Activated CD4-positive, alpha-beta T cell treated with anti-CD3 and anti-CD28 coated beads, Interleukin-2, amount 50 U/mL, for 16 hours (primary cell): ENCODE measurements around the gene EPX.
A peak's percentile ranks its signal among the peaks of the same experiment; 100 is the strongest.
"Not testable (repeated sequence)": the region's sequence is repeated elsewhere in the genome, so short reads cannot be mapped to it uniquely, and the experiment has no call there.

Source experiments
- DNase-seq: peaks from one replicate; pipeline ENCODE4 v3.0.0-alpha.2; 2020

EPX gene

GRCh38 chr17:58192612-58193011 lies at the start of gene EPX:
Gene EPX, plus strand, starts transcription at chr17:58192726. Its CDS starts 121 bp downstream, at chr17:58192847.
- DNase-seq = no peak

- not testable (repeated sequence) for DNase-seq
These were observed 49.2 kb upstream of the EPX start for GRCh38 chr17:58143335-58143734.

GRCh38 chr17:58144801-58145200 lies 47.7 kb upstream of the EPX start:
- DNase-seq = no peak

- DNase-seq = no peak
These were observed 44.5 kb upstream of the EPX start, which contains the start of gene OR4D1 for GRCh38 chr17:58147930-58148434. Gene OR4D1, plus strand, starts transcription at chr17:58148384. Its CDS starts 6,770 bp downstream, at chr17:58155154.

- DNase-seq = no peak
These were observed 43.9 kb upstream of the EPX start for GRCh38 chr17:58148609-58149008.

- DNase-seq = no peak
These were observed 42.1 kb upstream of the EPX start for GRCh38 chr17:58150394-58150793.

- peak; percentile 67 for DNase-seq
These were observed 39.5 kb upstream of the EPX start for GRCh38 chr17:58153046-58153445.

- DNase-seq = no peak
These were observed 38.9 kb upstream of the EPX start for GRCh38 chr17:58153671-58154070.

- DNase-seq = peak; percentile 53
These were observed 35.4 kb upstream of the EPX start for GRCh38 chr17:58156839-58157803.

GRCh38 chr17:58158181-58158580 lies 34.3 kb upstream of the EPX start:
- no peak for DNase-seq

GRCh38 chr17:58161566-58161965 lies 31.0 kb upstream of the EPX start:
- DNase-seq = no peak

GRCh38 chr17:58165981-58166380 lies 26.5 kb upstream of the EPX start:
- DNase-seq = no peak

- no peak for DNase-seq
These were observed 25.8 kb upstream of the EPX start, which contains the start of gene OR4D2 for GRCh38 chr17:58166682-58167081. Gene OR4D2, plus strand, starts transcription at chr17:58166982. Its CDS starts 2,674 bp downstream, at chr17:58169656.

GRCh38 chr17:58170622-58171021 lies 21.9 kb upstream of the EPX start:
- DNase-seq = no peak

- DNase-seq = peak; percentile 55
These were observed 20.0 kb upstream of the EPX start for GRCh38 chr17:58172369-58173071.

- DNase-seq = no peak
These were observed 17.7 kb upstream of the EPX start for GRCh38 chr17:58174871-58175270.

- DNase-seq = no peak
These were observed 16.3 kb upstream of the EPX start for GRCh38 chr17:58176200-58176599.

GRCh38 chr17:58181796-58182195 lies 10.7 kb upstream of the EPX start:
- DNase-seq = no peak

- DNase-seq = no peak
These were observed 9.0 kb upstream of the EPX start for GRCh38 chr17:58183514-58183913.

- no peak for DNase-seq
These were observed 8.1 kb upstream of the EPX start for GRCh38 chr17:58184308-58184985.

GRCh38 chr17:58184986-58185761 lies 7.4 kb upstream of the EPX start:
- no peak for DNase-seq

- no peak for DNase-seq
These were observed 5.9 kb upstream of the EPX start for GRCh38 chr17:58186591-58186990.
